ENCODE results near the gene NME4.

The NME4 gene

DNA sequence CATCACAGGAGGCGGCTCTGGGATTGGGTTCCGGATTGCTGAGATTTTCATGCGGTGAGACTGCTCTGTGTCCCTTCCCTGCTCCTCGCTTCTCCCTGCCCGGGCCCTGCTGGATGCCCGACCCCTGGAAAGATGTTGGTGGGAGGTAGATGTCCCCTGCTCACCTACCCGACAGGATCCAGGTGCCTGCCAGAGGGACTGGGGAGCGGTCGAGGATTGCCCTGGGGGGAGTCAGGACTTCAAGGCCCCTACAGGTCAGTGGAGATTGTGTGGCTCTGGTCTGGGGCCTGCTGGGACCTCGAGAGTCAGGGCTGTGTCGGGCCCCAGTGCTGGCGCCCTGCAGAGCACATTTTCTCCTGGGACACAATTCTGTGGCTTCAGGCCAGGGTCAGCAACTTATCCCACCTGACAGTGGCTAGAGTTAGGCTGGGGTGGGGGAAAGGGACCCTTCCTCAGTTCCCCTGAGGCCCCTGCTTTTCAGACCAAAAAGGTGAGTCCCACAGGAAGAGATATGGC, 8.0 kb downstream of the NME4 start:
- Histone ChIP-seq H3K18ac (ENCODE audit: low read length) (no peak overlapping the region), H3K27me3 (ENCODE audit: control insufficient read depth in 3 of 3, insufficient read depth in 3 of 3, low read depth in 1 of 3, low read length in 3 of 3) (no peaks in the 10 kb centered on the region), H3K4me2 (ENCODE audit: insufficient read depth, low read length, poor library complexity, severe bottlenecking) (no peak overlapping the region), H2BK15ac (ENCODE audit: low read length) (no peak overlapping the region), H3K23ac (ENCODE audit: low read depth, low read length, poor library complexity) (no peak overlapping the region), H2BK120ac (ENCODE audit: low read depth, low read length) (no peak overlapping the region), H3K9ac (ENCODE audit: low read depth, low read length, poor library complexity) (no peak overlapping the region), H3K4me1 (ENCODE audit: control insufficient read depth in 2 of 2, insufficient read depth in 1 of 2, low read depth in 1 of 2, low read length in 2 of 2) (peaks cover 2% of the 10 kb centered on the region in 2 donors), H2BK5ac (ENCODE audit: low read length) (no peak overlapping the region), H3K36me3 (replicated peaks in 1 of 2; ENCODE audit: control insufficient read depth in 2 of 2, insufficient read depth in 2 of 2, low read length in 2 of 2) (peaks cover 6 to 8% of the 10 kb centered on the region in 2 donors), H3K4ac (ENCODE audit: low read length) (no peak overlapping the region), H3K9me3 (replicated peaks in 1 of 2; ENCODE audit: control insufficient read depth in 2 of 2, insufficient read depth in 1 of 2, low read depth in 1 of 2, low read length in 2 of 2) (no peaks in the 10 kb centered on the region), H4K8ac (ENCODE audit: low read depth, low read length) (no peak overlapping the region), H3K79me1 (ENCODE audit: low read depth, low read length) (peaks cover 3% of the 10 kb centered on the region), H3K27ac (replicated peaks; ENCODE audit: low read length) (no peak overlapping the region), H4K91ac (ENCODE audit: low read depth, low read length, poor library complexity) (peak overlapping the region; percentile 43), H2AFZ (ENCODE audit: low read length) (no peak overlapping the region), H3K4me3 (ENCODE audit: low read length in 2 of 2) (no peak overlapping the region), H2BK12ac (ENCODE audit: low read length) (no peak overlapping the region), H3K14ac (ENCODE audit: low read length) (no peak overlapping the region), H2AK5ac (ENCODE audit: low read depth, low read length) (no peak overlapping the region)
- no peak for DNase-seq (ENCODE audit: low spot score)
- no CpG with 5 or more reads among the region's 12 CpGs for WGBS, 2 donors (ENCODE audit: extremely low coverage in 2 of 2, insufficient read length in 2 of 2, insufficient replicate concordance in 1 of 2)

DNA sequence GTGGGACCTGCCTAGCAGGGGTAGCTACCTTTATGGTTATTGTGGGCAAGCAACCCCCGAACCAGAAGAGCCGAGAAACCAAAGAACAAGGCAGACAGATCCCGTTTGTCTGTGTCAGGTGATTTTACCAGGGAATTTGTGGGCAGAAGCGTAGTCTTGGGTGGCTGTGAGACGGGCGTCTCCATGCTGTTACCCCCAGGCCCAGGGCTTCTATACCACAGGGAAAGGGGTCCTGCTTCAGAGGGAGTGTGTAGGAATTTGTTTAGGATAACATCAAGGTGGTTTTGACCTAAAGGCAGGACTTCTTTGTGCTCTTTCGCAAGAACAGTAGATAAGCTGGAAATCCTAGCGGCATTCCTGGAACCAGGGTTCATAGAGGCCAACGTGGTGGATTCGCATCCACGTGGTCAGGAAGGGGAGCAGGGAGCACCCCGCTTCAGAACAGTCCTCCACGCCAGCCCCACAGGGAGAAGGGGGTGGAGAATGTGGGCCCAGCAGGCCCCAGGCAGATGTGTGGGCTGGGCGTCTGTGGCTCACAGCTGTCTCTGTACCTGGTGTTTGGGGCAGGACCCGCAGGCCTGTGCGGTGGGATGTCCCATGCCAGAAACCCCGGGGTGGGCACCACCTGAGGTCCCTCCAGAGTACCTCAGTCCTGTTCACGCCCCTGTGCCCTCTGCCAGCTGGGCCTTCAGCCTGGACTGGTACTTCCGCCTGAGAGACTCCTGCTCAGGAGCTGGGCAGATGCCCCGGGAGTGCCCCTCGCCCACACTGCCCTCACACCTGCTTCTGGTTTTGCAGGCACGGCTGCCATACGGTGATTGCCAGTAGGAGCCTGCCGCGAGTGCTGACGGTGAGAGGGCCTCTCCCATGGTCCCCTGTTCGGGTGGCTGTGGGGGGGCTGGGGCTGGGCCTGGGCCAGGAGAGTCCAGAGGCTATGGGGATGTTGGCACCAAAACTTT, 8.8 kb downstream of the NME4 start:
- peaks cover 2% of the 10 kb centered on the region for H3K79me1 ChIP-seq (ENCODE audit: low read depth, low read length)
- H3K4ac ChIP-seq (ENCODE audit: low read length) = no peak overlapping the region
- H2AK5ac ChIP-seq (ENCODE audit: low read depth, low read length) = peak overlapping the region; percentile 63
- H3K9ac ChIP-seq (ENCODE audit: low read depth, low read length, poor library complexity) = no peak overlapping the region
- H4K8ac ChIP-seq (ENCODE audit: low read depth, low read length) = no peak overlapping the region
- H2BK5ac ChIP-seq (ENCODE audit: low read length) = peak overlapping the region; percentile 66
- no peak overlapping the region for H2AFZ ChIP-seq (ENCODE audit: low read length)
- H2BK15ac ChIP-seq (ENCODE audit: low read length) = peak overlapping the region; percentile 55
- H3K27me3 ChIP-seq (ENCODE audit: control insufficient read depth in 3 of 3, insufficient read depth in 3 of 3, low read depth in 1 of 3, low read length in 3 of 3) = no peaks in the 10 kb centered on the region
- peaks cover 0 to 2% of the 10 kb centered on the region in 2 donors for H3K4me1 ChIP-seq (ENCODE audit: control insufficient read depth in 2 of 2, insufficient read depth in 1 of 2, low read depth in 1 of 2, low read length in 2 of 2)
- no peak overlapping the region for H3K4me2 ChIP-seq (ENCODE audit: insufficient read depth, low read length, poor library complexity, severe bottlenecking)
- no peak overlapping the region for H4K91ac ChIP-seq (ENCODE audit: low read depth, low read length, poor library complexity)
- WGBS, 2 donors (ENCODE audit: extremely low coverage in 2 of 2, insufficient read length in 2 of 2, insufficient replicate concordance in 1 of 2) = no CpG with 5 or more reads among the region's 27 CpGs
- H2BK12ac ChIP-seq (ENCODE audit: low read length) = no peak overlapping the region
- no peak overlapping the region for H3K4me3 ChIP-seq (ENCODE audit: low read length in 2 of 2)
- no peak overlapping the region for H3K14ac ChIP-seq (ENCODE audit: low read length)
- no peak overlapping the region for H2BK120ac ChIP-seq (ENCODE audit: low read depth, low read length)
- H3K36me3 ChIP-seq (replicated peaks in 1 of 2; ENCODE audit: control insufficient read depth in 2 of 2, insufficient read depth in 2 of 2, low read length in 2 of 2) = peaks cover 0 to under 1% of the 10 kb centered on the region in 2 donors
- no peak overlapping the region for H3K27ac ChIP-seq (replicated peaks; ENCODE audit: low read length)
- H3K18ac ChIP-seq (ENCODE audit: low read length) = no peak overlapping the region
- peak overlapping the region; percentile 55 for H3K23ac ChIP-seq (ENCODE audit: low read depth, low read length, poor library complexity)
- H3K9me3 ChIP-seq (replicated peaks in 1 of 2; ENCODE audit: control insufficient read depth in 2 of 2, insufficient read depth in 1 of 2, low read depth in 1 of 2, low read length in 2 of 2) = no peaks in the 10 kb centered on the region
- DNase-seq (ENCODE audit: low spot score) = no peak

DNA sequence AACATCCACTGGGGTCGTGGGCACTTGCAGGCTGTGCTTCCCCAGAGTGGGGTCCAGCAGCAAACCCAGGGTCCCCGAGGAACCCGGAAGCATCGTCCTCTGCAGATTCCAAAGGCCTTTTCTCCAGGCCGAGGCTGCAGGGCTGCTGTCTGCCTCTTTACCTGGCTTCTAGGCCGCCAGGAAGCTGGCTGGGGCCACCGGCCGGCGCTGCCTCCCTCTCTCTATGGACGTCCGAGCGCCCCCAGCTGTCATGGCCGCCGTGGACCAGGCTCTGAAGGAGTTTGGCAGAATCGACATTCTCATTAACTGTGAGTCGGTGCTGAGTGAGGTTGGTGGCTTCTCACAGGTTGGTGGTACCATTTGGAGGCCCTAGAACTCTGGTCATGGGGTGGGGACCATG, 10.3 kb downstream of the NME4 start:
- Histone ChIP-seq H3K23ac (ENCODE audit: low read depth, low read length, poor library complexity) (peak overlapping the region; percentile 80), H4K91ac (ENCODE audit: low read depth, low read length, poor library complexity) (no peak overlapping the region), H4K8ac (ENCODE audit: low read depth, low read length) (no peak overlapping the region), H2AK5ac (ENCODE audit: low read depth, low read length) (no peak overlapping the region), H3K4ac (ENCODE audit: low read length) (no peak overlapping the region), H3K4me1 (ENCODE audit: control insufficient read depth in 2 of 2, insufficient read depth in 1 of 2, low read depth in 1 of 2, low read length in 2 of 2) (no peaks in the 10 kb centered on the region), H2BK5ac (ENCODE audit: low read length) (peak overlapping the region; percentile 66), H3K27ac (replicated peaks; ENCODE audit: low read length) (no peak overlapping the region), H2BK15ac (ENCODE audit: low read length) (no peak overlapping the region), H3K36me3 (replicated peaks in 1 of 2; ENCODE audit: control insufficient read depth in 2 of 2, insufficient read depth in 2 of 2, low read length in 2 of 2) (peaks cover 5% of the 10 kb centered on the region in 2 donors), H3K9ac (ENCODE audit: low read depth, low read length, poor library complexity) (peak overlapping the region; percentile 21), H3K18ac (ENCODE audit: low read length) (no peak overlapping the region), H3K9me3 (replicated peaks in 1 of 2; ENCODE audit: control insufficient read depth in 2 of 2, insufficient read depth in 1 of 2, low read depth in 1 of 2, low read length in 2 of 2) (no peaks in the 10 kb centered on the region), H3K79me1 (ENCODE audit: low read depth, low read length) (peaks cover 1% of the 10 kb centered on the region), H2BK120ac (ENCODE audit: low read depth, low read length) (no peak overlapping the region), H2AFZ (ENCODE audit: low read length) (no peak overlapping the region), H2BK12ac (ENCODE audit: low read length) (no peak overlapping the region), H3K27me3 (ENCODE audit: control insufficient read depth in 3 of 3, insufficient read depth in 3 of 3, low read depth in 1 of 3, low read length in 3 of 3) (no peaks in the 10 kb centered on the region), H3K14ac (ENCODE audit: low read length) (no peak overlapping the region), H3K4me3 (ENCODE audit: low read length in 2 of 2) (no peak overlapping the region), H3K4me2 (ENCODE audit: insufficient read depth, low read length, poor library complexity, severe bottlenecking) (no peak overlapping the region)
- no peak for DNase-seq (ENCODE audit: low spot score)
- whole genome bisulfite sequencing, 2 donors (ENCODE audit: extremely low coverage in 2 of 2, insufficient read length in 2 of 2, insufficient replicate concordance in 1 of 2) = no CpG with 5 or more reads among the region's 16 CpGs

DNA sequence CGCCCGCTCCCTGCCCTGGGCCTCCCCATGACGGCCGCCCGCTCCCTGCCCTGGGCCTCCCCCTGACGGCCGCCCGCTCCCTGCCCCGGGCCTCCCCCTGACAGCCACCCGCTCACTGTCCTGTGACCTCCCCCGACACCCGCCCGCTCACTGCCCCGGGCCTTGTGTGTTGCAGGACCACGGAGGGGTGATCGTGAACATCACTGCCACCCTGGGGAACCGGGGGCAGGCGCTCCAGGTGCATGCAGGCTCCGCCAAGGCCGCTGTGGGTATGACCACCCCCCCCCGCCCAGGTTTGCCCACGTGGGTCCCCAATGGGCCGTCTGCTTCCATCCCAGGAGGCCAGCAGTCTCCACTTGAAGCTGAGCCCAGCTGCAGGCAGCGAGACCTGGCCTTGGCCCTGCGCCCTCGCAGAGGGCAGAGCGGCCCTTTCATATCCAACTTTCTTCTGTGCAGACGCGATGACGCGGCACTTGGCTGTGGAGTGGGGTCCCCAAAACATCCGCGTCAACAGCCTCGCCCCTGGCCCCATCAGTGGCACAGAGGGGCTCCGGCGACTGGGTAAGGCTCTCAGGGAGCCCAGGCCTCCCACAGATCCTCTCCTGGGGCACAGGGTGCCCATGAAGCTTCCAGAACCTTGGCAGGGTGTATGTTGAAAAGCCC, 13.6 kb downstream of the NME4 start:
- Histone ChIP-seq H2BK120ac (ENCODE audit: low read depth, low read length) (no peak overlapping the region), H3K4me2 (ENCODE audit: insufficient read depth, low read length, poor library complexity, severe bottlenecking) (no peak overlapping the region), H2BK12ac (ENCODE audit: low read length) (no peak overlapping the region), H3K4me3 (ENCODE audit: low read length in 2 of 2) (no peak overlapping the region), H4K91ac (ENCODE audit: low read depth, low read length, poor library complexity) (no peak overlapping the region), H3K23ac (ENCODE audit: low read depth, low read length, poor library complexity) (no peak overlapping the region), H3K14ac (ENCODE audit: low read length) (no peak overlapping the region), H2BK15ac (ENCODE audit: low read length) (no peak overlapping the region), H3K27me3 (ENCODE audit: control insufficient read depth in 3 of 3, insufficient read depth in 3 of 3, low read depth in 1 of 3, low read length in 3 of 3) (no peaks in the 10 kb centered on the region), H3K18ac (ENCODE audit: low read length) (no peak overlapping the region), H4K8ac (ENCODE audit: low read depth, low read length) (no peak overlapping the region), H3K79me1 (ENCODE audit: low read depth, low read length) (peaks cover 3% of the 10 kb centered on the region), H2AFZ (ENCODE audit: low read length) (no peak overlapping the region), H3K9me3 (replicated peaks in 1 of 2; ENCODE audit: control insufficient read depth in 2 of 2, insufficient read depth in 1 of 2, low read depth in 1 of 2, low read length in 2 of 2) (no peaks in the 10 kb centered on the region), H3K27ac (replicated peaks; ENCODE audit: low read length) (no peak overlapping the region), H3K4ac (ENCODE audit: low read length) (no peak overlapping the region), H2BK5ac (ENCODE audit: low read length) (no peak overlapping the region), H3K36me3 (replicated peaks in 1 of 2; ENCODE audit: control insufficient read depth in 2 of 2, insufficient read depth in 2 of 2, low read length in 2 of 2) (peaks cover 5% of the 10 kb centered on the region in 2 donors), H2AK5ac (ENCODE audit: low read depth, low read length) (no peak overlapping the region), H3K9ac (ENCODE audit: low read depth, low read length, poor library complexity) (no peak overlapping the region), H3K4me1 (ENCODE audit: control insufficient read depth in 2 of 2, insufficient read depth in 1 of 2, low read depth in 1 of 2, low read length in 2 of 2) (no peaks in the 10 kb centered on the region)
- WGBS, 2 donors (ENCODE audit: extremely low coverage in 2 of 2, insufficient read length in 2 of 2, insufficient replicate concordance in 1 of 2) = no CpG with 5 or more reads among the region's 36 CpGs
- no peak for DNase-seq (ENCODE audit: low spot score)

Data from neuronal stem cell (in vitro differentiated cells).